GM06990 (cell line): ENCODE measurements around the gene CHST3.

Source experiments
- DNase-seq: peaks from one replicate; pipeline ENCODE4 v3.0.0-alpha.2; 2011; ENCODE audit not compliant: insufficient read length; ENCODE audit errors: extremely low read depth
- H3K27me3 ChIP-seq: replicated peaks from 2 replicates; pipeline ENCODE4 v1.6.0; 2011; ENCODE audit warnings: low read length; ENCODE audit not compliant: control insufficient read depth, insufficient read depth
- H3K36me3 ChIP-seq: 2 replicates; pipeline ENCODE4 v1.5.1; 2011; ENCODE audit warnings: low read length; ENCODE audit not compliant: control insufficient read depth, insufficient read depth
- H3K4me3 ChIP-seq: replicated peaks from 2 replicates; pipeline ENCODE4 v1.5.1; 2011; ENCODE audit warnings: low read depth, mild to moderate bottlenecking, control low read depth, low read length
- CTCF ChIP-seq: IDR thresholded peaks from 2 replicates; pipeline ENCODE4 v1.5.1; 2011; ENCODE audit warnings: low read length, control low read depth, mild to moderate bottlenecking, inconsistent platforms; ENCODE audit not compliant: insufficient read depth, poor library complexity, severe bottlenecking

Gene CHST3

DNA sequence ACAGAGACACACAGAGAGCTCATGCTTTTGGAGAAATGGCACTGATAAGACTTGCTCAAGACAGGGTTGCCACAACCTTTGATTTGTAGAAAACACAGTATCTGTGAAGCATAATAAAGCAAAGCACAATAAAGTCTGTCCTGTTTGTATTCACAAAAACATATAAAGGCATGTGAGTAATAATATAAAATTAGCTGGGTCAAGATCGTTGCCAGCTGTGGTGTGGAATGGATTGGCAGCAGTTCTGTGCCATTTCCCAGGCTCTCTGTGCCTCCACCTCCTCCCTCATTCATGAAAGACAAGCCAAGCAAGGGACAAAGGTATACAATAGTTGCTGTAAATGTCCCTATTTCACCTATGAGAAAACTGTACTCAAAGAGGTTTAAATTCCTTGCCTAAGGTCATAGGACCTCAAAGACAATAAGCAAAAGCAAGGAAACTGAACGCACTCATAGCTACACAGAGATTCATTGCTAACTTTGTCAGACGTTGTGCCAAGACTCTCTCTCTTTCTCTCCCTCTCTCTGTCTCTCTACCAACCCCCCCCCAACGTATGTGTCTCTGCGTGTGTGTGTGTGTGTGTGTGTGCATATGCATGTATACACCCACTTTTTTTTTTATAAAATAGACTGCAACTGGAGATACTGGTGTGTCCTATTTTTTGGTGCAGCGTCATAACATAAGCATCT, 31.8 kb downstream of the CHST3 start:
- TF ChIP-seq CTCF = no peak
- no peak for DNase-seq
- H3K36me3 ChIP-seq = no peaks in the 10 kb centered on the region
- no peak overlapping the region for H3K4me3 ChIP-seq
- H3K27me3 ChIP-seq = no peaks in the 10 kb centered on the region

- H3K36me3 ChIP-seq = no peaks in the 10 kb centered on the region
- DNase-seq = no peak
- TF ChIP-seq CTCF = no peak
- no peak overlapping the region for H3K4me3 ChIP-seq
- H3K27me3 ChIP-seq = no peaks in the 10 kb centered on the region
Measured at GRCh38 chr10:71996592-71997371, 32.6 kb downstream of the CHST3 start.

DNA sequence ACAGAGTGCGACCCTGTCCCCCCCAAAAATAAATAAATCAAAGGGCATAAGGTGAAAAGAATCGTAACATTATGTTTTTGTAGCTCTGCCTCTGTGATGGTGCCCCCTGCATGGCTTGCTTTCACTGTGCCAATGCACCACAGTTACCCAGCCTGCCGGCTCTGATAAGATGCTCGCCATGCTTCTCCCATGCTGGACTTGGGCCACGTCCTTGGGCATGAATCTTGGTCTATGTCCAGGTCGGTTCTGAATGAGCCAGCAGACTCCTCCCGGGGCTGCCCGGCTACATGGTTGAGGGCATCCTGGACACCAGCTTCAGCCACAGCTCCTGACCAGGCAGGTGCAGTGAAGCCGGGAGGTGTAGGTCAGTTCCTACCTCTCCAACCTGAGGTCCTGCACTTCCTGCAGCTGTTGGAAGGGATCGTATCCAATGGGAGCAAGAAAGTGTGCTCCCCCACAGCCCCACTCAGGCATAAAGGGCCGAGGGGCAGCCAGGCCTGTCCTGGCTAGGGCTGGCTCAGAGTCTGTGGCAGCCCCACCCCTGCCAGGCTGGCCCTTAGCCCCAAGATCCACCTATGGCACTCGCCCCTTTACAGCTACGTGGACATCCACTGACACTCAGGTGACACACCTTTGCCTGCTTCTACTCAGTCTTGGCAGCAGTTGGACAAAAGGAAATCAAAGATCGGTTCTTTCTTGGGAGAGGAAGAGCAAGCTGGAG, 34.1 kb downstream of the CHST3 start:
- H3K36me3 ChIP-seq = no peaks in the 10 kb centered on the region
- no peak overlapping the region for H3K4me3 ChIP-seq
- TF ChIP-seq CTCF = no peak
- H3K27me3 ChIP-seq = no peaks in the 10 kb centered on the region
- no peak for DNase-seq

- no peak for TF ChIP-seq CTCF
- H3K27me3 ChIP-seq = no peaks in the 10 kb centered on the region
- DNase-seq = no peak
- H3K36me3 ChIP-seq = no peaks in the 10 kb centered on the region
- no peak overlapping the region for H3K4me3 ChIP-seq
Measured at GRCh38 chr10:71998840-71999194, 34.6 kb downstream of the CHST3 start.

DNA sequence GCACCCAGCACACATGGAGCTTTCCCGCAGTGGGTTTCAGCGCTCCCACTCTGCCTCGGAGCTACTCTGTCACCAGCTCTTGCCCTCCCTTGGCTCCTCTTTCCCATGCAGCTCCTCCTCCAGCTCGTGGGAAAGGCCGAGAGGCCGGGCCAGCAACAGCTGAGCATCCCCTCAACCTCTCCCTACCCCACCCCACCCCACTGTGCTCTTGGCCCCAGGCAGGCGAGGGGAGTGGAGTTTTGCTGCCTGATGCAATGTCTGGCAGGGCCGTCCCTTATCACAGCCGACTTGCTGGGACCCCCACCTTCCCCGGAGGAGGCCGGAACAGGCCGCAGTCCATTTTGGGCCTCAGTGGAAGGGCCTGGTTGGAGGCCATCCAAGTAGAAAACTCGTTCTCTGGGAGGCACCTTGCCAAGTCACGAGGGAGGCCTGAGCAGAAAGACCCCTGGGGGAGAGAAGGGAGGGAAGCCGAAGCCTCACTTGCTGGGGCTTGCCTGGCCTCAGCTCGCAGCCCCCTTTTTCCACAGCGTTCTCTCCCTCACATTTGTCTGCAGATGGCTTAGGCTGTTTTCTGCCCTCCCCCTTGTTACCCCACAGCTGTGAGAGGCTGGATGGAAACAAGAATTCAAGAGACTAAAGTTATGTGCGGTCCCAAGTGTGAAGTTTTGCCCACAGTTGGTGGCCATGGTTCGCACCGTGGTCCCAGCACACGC, 35.3 kb downstream of the CHST3 start:
- Histone ChIP-seq H3K4me3 (no peak overlapping the region), H3K36me3 (no peaks in the 10 kb centered on the region), H3K27me3 (no peaks in the 10 kb centered on the region)
- no peak for DNase-seq
- TF ChIP-seq CTCF = no peak
